H1 (cell line): Measurements from ENCODE around the gene IL4. TPM values are rescaled to one million over a fixed set of nuclear protein-coding genes. Genes with fewer than 3 reads are reported as not detected.

Experiments
- CTCF ChIA-PET: fragments of 300-600 bp; sonication (Branson Sonifier 250); formaldehyde crosslinking; loops from one replicate; lab custom pipeline; 2021; ENCODE audit not compliant: partially characterized antibody; lab: Charles Lee
- POLR2A ChIA-PET: fragments of 300-600 bp; sonication (Branson Sonifier 250); formaldehyde crosslinking; loops from one replicate; lab custom pipeline; 2021; ENCODE audit warnings: inconsistent platforms; ENCODE audit not compliant: partially characterized antibody; lab: Charles Lee
- DNase-seq, 2 experiments: peaks; one replicate each; pipeline versions ENCODE4 v3.0.0 to v3.0.0-alpha.2; 2010 to 2022; ENCODE audit warnings: low spot score in 2 of 2, low read depth in 1 of 2, mixed read lengths in 1 of 2
- FAIRE-seq: peaks from 2 replicates; lab custom pipeline; 2011; peaks lifted over from hg19 to GRCh38; lab: Jason Lieb, UNC
- H2AFZ ChIP-seq: 2 replicates; pipeline ENCODE4 v1.8.1; 2012; ENCODE audit warnings: low read length, inconsistent platforms
- H2AK5ac ChIP-seq: 2 replicates; pipeline ENCODE4 v1.6.1; 2013; ENCODE audit warnings: low read depth, low read length
- H2BK120ac ChIP-seq: replicated peaks from 2 replicates; pipeline ENCODE3; 2013; ENCODE audit warnings: low read depth, low read length, inconsistent platforms
- H2BK12ac ChIP-seq: 2 replicates; pipeline ENCODE4 v1.6.1; 2013; ENCODE audit warnings: low read depth, low read length
- H2BK15ac ChIP-seq: 2 replicates; pipeline ENCODE4 v1.6.1; 2013; ENCODE audit warnings: low read length
- H2BK20ac ChIP-seq: 2 replicates; pipeline ENCODE4 v1.6.1; 2013; ENCODE audit warnings: low read length
- H2BK5ac ChIP-seq: 2 replicates; pipeline ENCODE4 v1.6.1; 2013; ENCODE audit warnings: low read depth, low read length
- H3K14ac ChIP-seq: 2 replicates; pipeline ENCODE4 v1.6.1; 2013; ENCODE audit warnings: inconsistent platforms; ENCODE audit not compliant: insufficient read length
- H3K18ac ChIP-seq: 2 replicates; pipeline ENCODE4 v1.6.1; 2013; ENCODE audit warnings: low read length; ENCODE audit errors: extremely low read depth
- H3K23ac ChIP-seq: 2 replicates; pipeline ENCODE4 v1.6.1; 2013; ENCODE audit warnings: inconsistent platforms; ENCODE audit not compliant: insufficient read length
- H3K23me2 ChIP-seq: 2 replicates; pipeline ENCODE4 v1.6.1; 2013; ENCODE audit warnings: low read depth, low read length
- H3K27ac ChIP-seq: 2 replicates; pipeline ENCODE4 v1.6.1; 2011; ENCODE audit warnings: low read depth, low read length, inconsistent platforms
- H3K27me3 ChIP-seq, 4 experiments: replicated peaks in 1 of 4; 1 replicate in 1 of 4; 2 replicates in 3 of 4; pipeline versions ENCODE4 v1.6.1 to v1.8.1; 2011 to 2013; ENCODE audit warnings: low read length in 3 of 4, mild to moderate bottlenecking in 3 of 4, inconsistent platforms in 2 of 4, mixed read lengths in 2 of 4, moderate library complexity in 1 of 4; ENCODE audit not compliant: control insufficient read depth in 3 of 4, insufficient read depth in 3 of 4; ENCODE audit errors: extremely low read depth in 1 of 4
- H3K36me3 ChIP-seq, 4 experiments: 2 replicates each; pipeline versions ENCODE4 v1.6.1 to v1.8.1; 2011 to 2013; ENCODE audit warnings: mild to moderate bottlenecking in 4 of 4, low read length in 3 of 4, moderate library complexity in 2 of 4, control low read depth in 1 of 4, inconsistent platforms in 1 of 4; ENCODE audit not compliant: insufficient read depth in 4 of 4, control insufficient read depth in 2 of 4
- H3K4ac ChIP-seq: replicated peaks from 2 replicates; pipeline ENCODE3; 2013; ENCODE audit warnings: low read length, low read depth, mixed read lengths, inconsistent platforms; ENCODE audit not compliant: insufficient read length
- H3K4me1 ChIP-seq, 4 experiments: replicated peaks in 1 of 4; 1 replicate in 1 of 4; 2 replicates in 3 of 4; pipeline versions ENCODE4 v1.6.1 to v1.8.1; 2011 to 2013; ENCODE audit warnings: low read length in 3 of 4, inconsistent platforms in 2 of 4, mixed read lengths in 1 of 4; ENCODE audit not compliant: insufficient read depth in 4 of 4, control insufficient read depth in 3 of 4
- H3K4me2 ChIP-seq, 2 experiments: 2 replicates each; pipeline versions ENCODE4 v1.6.1 to v1.8.1; 2011 to 2013; ENCODE audit warnings: low read depth in 2 of 2, low read length in 2 of 2, control low read depth in 1 of 2, inconsistent platforms in 1 of 2, mild to moderate bottlenecking in 1 of 2; ENCODE audit not compliant: insufficient read depth in 1 of 2
- H3K4me3 ChIP-seq, 4 experiments: fragments of 200-600, 300-600 bp in 1 of 4; sonication (generic), shearing (Covaris generic), sonication (Bioruptor Twin) in 1 of 4; 2 replicates each; pipeline versions ENCODE4 v1.5.1 to v1.8.1; 2011 to 2016; ENCODE audit warnings: low read length in 4 of 4, low read depth in 3 of 4, control low read depth in 2 of 4, inconsistent platforms in 2 of 4, mild to moderate bottlenecking in 2 of 4, mixed read lengths in 1 of 4, moderate library complexity in 1 of 4; ENCODE audit not compliant: insufficient read depth in 2 of 4; ENCODE audit errors: extremely low read depth in 1 of 4
- H3K56ac ChIP-seq: replicated peaks from 2 replicates; pipeline ENCODE3; 2013; ENCODE audit warnings: low read depth, mild to moderate bottlenecking, mixed read lengths, low read length, inconsistent platforms; ENCODE audit not compliant: insufficient read length
- H3K79me1 ChIP-seq: 2 replicates; pipeline ENCODE4 v1.6.1; 2013; ENCODE audit warnings: low read depth, low read length, control low read depth
- H3K79me2 ChIP-seq, 2 experiments: 2 replicates each; pipeline versions ENCODE4 v1.6.1 to v1.8.1; 2012 to 2013; ENCODE audit warnings: low read length in 2 of 2, mild to moderate bottlenecking in 2 of 2, inconsistent platforms in 1 of 2; ENCODE audit not compliant: insufficient read depth in 2 of 2, control insufficient read depth in 1 of 2
- H3K9ac ChIP-seq, 4 experiments: replicated peaks in 1 of 4; 1 replicate in 1 of 4; 2 replicates in 3 of 4; pipeline versions ENCODE4 v1.6.1 to v1.8.1; 2011 to 2013; ENCODE audit warnings: low read depth in 3 of 4, low read length in 3 of 4, control low read depth in 2 of 4, mild to moderate bottlenecking in 2 of 4, moderate library complexity in 2 of 4, inconsistent platforms in 1 of 4; ENCODE audit errors: extremely low read depth in 1 of 4
- H3K9me3 ChIP-seq, 2 experiments: 2 replicates each; pipeline versions ENCODE4 v1.6.1 to v1.8.1; 2012 to 2013; ENCODE audit warnings: mild to moderate bottlenecking in 2 of 2, moderate library complexity in 2 of 2, control low read depth in 1 of 2, inconsistent platforms in 1 of 2, low read depth in 1 of 2, low read length in 1 of 2, mixed read lengths in 1 of 2; ENCODE audit not compliant: insufficient read depth in 2 of 2
- H4K20me1 ChIP-seq, 2 experiments: replicated peaks in 1 of 2; 2 replicates each; pipeline versions ENCODE3 to v1.8.1; 2011 to 2013; ENCODE audit warnings: inconsistent platforms in 2 of 2, low read length in 2 of 2, mild to moderate bottlenecking in 1 of 2; ENCODE audit not compliant: insufficient read depth in 2 of 2, control insufficient read depth in 1 of 2
- H4K5ac ChIP-seq: 2 replicates; pipeline ENCODE4 v1.6.1; 2013; ENCODE audit warnings: low read length, low read depth, mixed read lengths, inconsistent platforms; ENCODE audit not compliant: insufficient read length
- H4K8ac ChIP-seq: 2 replicates; pipeline ENCODE4 v1.8.0; 2013; ENCODE audit warnings: mild to moderate bottlenecking, moderate library complexity, low read length, inconsistent platforms; ENCODE audit not compliant: insufficient read depth; ENCODE audit errors: extremely low read depth
- H4K91ac ChIP-seq: replicated peaks from 2 replicates; pipeline ENCODE3; 2013; ENCODE audit warnings: low read length, mixed read lengths, inconsistent platforms; ENCODE audit not compliant: insufficient read length
- ASH2L ChIP-seq: fragments of 200-600, 300-600 bp; sonication (generic); IDR thresholded peaks from one replicate; pipeline ENCODE4 v1.7.1; 2017; ENCODE audit warnings: low read length
- CEBPB ChIP-seq: IDR thresholded peaks from 2 replicates; pipeline ENCODE4 v1.6.1; 2012; ENCODE audit warnings: low read depth, low read length
- CHD2 ChIP-seq: IDR thresholded peaks from 2 replicates; pipeline ENCODE4 v1.6.1; 2012; ENCODE audit warnings: low read length, improper control_type of control experiment
- FOSL1 ChIP-seq: IDR thresholded peaks from 2 replicates; pipeline ENCODE4 v1.6.1; 2011; ENCODE audit warnings: mild to moderate bottlenecking, low read depth, low read length, moderate library complexity; ENCODE audit not compliant: insufficient read depth
- GTF2F1 ChIP-seq: IDR thresholded peaks from 2 replicates; pipeline ENCODE4 v1.6.1; 2012; ENCODE audit warnings: low read depth, low read length, improper control_type of control experiment, borderline replicate concordance
- KDM5A ChIP-seq: fragments of 200-600 bp; IDR thresholded peaks from 2 replicates; pipeline ENCODE4 v1.7.1; 2012; ENCODE audit warnings: mild to moderate bottlenecking, low read length, inconsistent platforms, mixed read lengths
- RBBP5 ChIP-seq: IDR thresholded peaks from 2 replicates; pipeline ENCODE4 v1.7.1; 2012; ENCODE audit warnings: low read depth, mild to moderate bottlenecking, inconsistent platforms, low read length, moderate library complexity, borderline replicate concordance
- SP2 ChIP-seq: IDR thresholded peaks from 2 replicates; pipeline ENCODE4 v1.6.1; 2012; ENCODE audit warnings: mild to moderate bottlenecking, low read length, inconsistent platforms
- TCF12 ChIP-seq: IDR thresholded peaks from 2 replicates; pipeline ENCODE4 v1.6.1; 2011; ENCODE audit warnings: low read depth, mild to moderate bottlenecking, low read length
- ZNF274 ChIP-seq: IDR thresholded peaks from 2 replicates; pipeline ENCODE4 v1.7.0; 2012; ENCODE audit warnings: low read length, borderline replicate concordance; ENCODE audit errors: extremely low read depth
- WGBS, 2 experiments: shearing (Covaris generic) in 1 of 2; methylation state at CpG; one replicate each; pipeline versions ENCODE4 v1.1.6 to v1.1.7; 2013 to 2015; ENCODE audit warnings: low lambda C conversion rate in 2 of 2, mixed read lengths in 2 of 2, inconsistent platforms in 1 of 2, low coverage in 1 of 2, missing lambda C conversion rate in 1 of 2; ENCODE audit not compliant: insufficient replicate concordance in 2 of 2, insufficient coverage in 1 of 2, insufficient read length in 1 of 2; ENCODE audit errors: extremely low coverage in 1 of 2, missing lambda C conversion rate in 1 of 2; 5-methylcytosine and 5-hydroxymethylcytosine counted together
- polyA plus RNA-seq, 7 experiments: library from polyadenylated mRNA; depleted of rRNA in 3 of 7; stranded (reverse) in 5 of 7; unstranded in 2 of 7; fragments of >200 nt in 5 of 7; fragments of 200-250 nt in 2 of 7; gene quantifications; 1 replicate in 5 of 7; 2 replicates in 1 of 7; 4 replicates in 1 of 7; pipeline versions ENCODE4 v1.2.1 to v1.2.3, GENCODE V29; 2011 to 2013; ENCODE audit warnings: missing spikeins in 2 of 7, mixed read lengths in 2 of 7
- total RNA-seq: library from RNA; stranded (reverse); fragmentation: NEBNext Ultra II Directional; extraction: Animal tissue kit (Norgen Biotek cat#: 25700); gene quantifications from 2 replicates; pipeline ENCODE4 v1.2.1, GENCODE V29; 2021

IL4 gene
- total and polyA plus RNA-seq, 2 of the 8 experiments (the other 6 are each of a cell fraction or from before 2014, with no cell fraction given), result not detected

GRCh38 chr5:132635873-132636272 is 37.9 kb upstream of the IL4 start:
- Histone ChIP-seq H4K20me1 (peaks cover 0 to 1% of the 10 kb centered on the region in 2 experiments), H3K4me1 (no peaks in the 10 kb centered on the region), H3K79me1 (no peaks in the 10 kb centered on the region), H3K79me2 (no peaks in the 10 kb centered on the region), H3K4me3 (no peak overlapping the region), H3K36me3 (peaks cover 0 to 20% (median 14%) of the 10 kb centered on the region in 4 experiments; a peak in 7 of 8 replicates), H4K8ac (no peak overlapping the region), H3K18ac (no peak overlapping the region), H3K4ac (no peak overlapping the region), H2AK5ac (no peak overlapping the region), H2BK15ac (no peak overlapping the region), H3K9me3 (no peaks in the 10 kb centered on the region), H2AFZ (no peak overlapping the region), H3K27me3 (no peaks in the 10 kb centered on the region), H4K91ac (no peak overlapping the region), H3K27ac (no peak overlapping the region)
- CTCF ChIA-PET, result no interaction called here
- no peak for DNase-seq
- 77% methylated on average over 4 of the region's 4 CpGs; no CpG with 5 or more reads in 1 of the 2 experiments for WGBS, 2 experiments
- TF ChIP-seq CEBPB, result no peak
- TF ChIP-seq TCF12, result no peak
- no peak for TF ChIP-seq RBBP5
- TF ChIP-seq GTF2F1, result no peak
- TF ChIP-seq SP2, result no peak
- no peak for TF ChIP-seq FOSL1
- no peak for TF ChIP-seq ASH2L
- TF ChIP-seq ZNF274, result no peak
- no peak for TF ChIP-seq CHD2
- TF ChIP-seq KDM5A, result no peak
- TF ChIP-seq, all 59 proteins: peak for 0
- Histone ChIP-seq H2BK120ac (no peak overlapping the region), H2BK5ac (no peak overlapping the region), H2BK12ac (no peak overlapping the region), H3K14ac (no peak overlapping the region), H3K23me2 (no peaks in the 10 kb centered on the region), H4K5ac (no peak overlapping the region), H3K56ac (no peak overlapping the region), H3K4me2 (no peak overlapping the region), H3K23ac (no peak overlapping the region), H3K9ac (no peak overlapping the region), H2BK20ac (no peak overlapping the region)
- POLR2A ChIA-PET, result no interaction called here
- FAIRE-seq, result no peak
